ENCODE data around the gene SH3PXD2A.

The SH3PXD2A gene

GRCh38 chr10:103840740-103841070 lies 14.7 kb downstream of the SH3PXD2A start:
- Histone ChIP-seq H3K56ac (ENCODE audit: low read length) (peak overlapping the region; percentile 74), H3K4me1 (ENCODE audit: control insufficient read depth, low read depth, low read length) (peaks cover 41% of the 10 kb centered on the region), H3K23ac (ENCODE audit: low read length) (no peak overlapping the region), H3K4me3 (ENCODE audit: low read length) (no peak overlapping the region), H3K27ac (ENCODE audit: low read depth, low read length) (peak overlapping the region; percentile 68), H3K18ac (ENCODE audit: low read length) (no peak overlapping the region), H2BK5ac (ENCODE audit: low read length) (peak overlapping the region; percentile 67), H3K79me1 (ENCODE audit: low read length) (peaks cover 27% of the 10 kb centered on the region), H2BK120ac (ENCODE audit: low read depth, low read length) (no peak overlapping the region), H2BK15ac (replicated peaks; ENCODE audit: low read depth) (no peak overlapping the region), H3K79me2 (ENCODE audit: control insufficient read depth, insufficient read depth, low read length) (peaks cover 25% of the 10 kb centered on the region), H3K27me3 (ENCODE audit: insufficient read depth, low read length, poor library complexity) (no peaks in the 10 kb centered on the region), H3K9ac (ENCODE audit: low read length) (peak overlapping the region; percentile 23), H4K5ac (ENCODE audit: low read length) (no peak overlapping the region), H2AK5ac (ENCODE audit: low read length) (no peak overlapping the region), H3K4ac (ENCODE audit: low read depth, low read length) (no peak overlapping the region), H3K36me3 (ENCODE audit: control insufficient read depth, insufficient read depth, low read length) (no peaks in the 10 kb centered on the region), H3K4me2 (ENCODE audit: low read length) (no peak overlapping the region), H4K8ac (ENCODE audit: low read depth, low read length) (no peak overlapping the region)
- DNase-seq: peak; percentile 79
- WGBS (ENCODE audit: extremely low coverage, insufficient coverage, low lambda C conversion rate): no CpG with 5 or more reads among the region's 4 CpGs

DNA sequence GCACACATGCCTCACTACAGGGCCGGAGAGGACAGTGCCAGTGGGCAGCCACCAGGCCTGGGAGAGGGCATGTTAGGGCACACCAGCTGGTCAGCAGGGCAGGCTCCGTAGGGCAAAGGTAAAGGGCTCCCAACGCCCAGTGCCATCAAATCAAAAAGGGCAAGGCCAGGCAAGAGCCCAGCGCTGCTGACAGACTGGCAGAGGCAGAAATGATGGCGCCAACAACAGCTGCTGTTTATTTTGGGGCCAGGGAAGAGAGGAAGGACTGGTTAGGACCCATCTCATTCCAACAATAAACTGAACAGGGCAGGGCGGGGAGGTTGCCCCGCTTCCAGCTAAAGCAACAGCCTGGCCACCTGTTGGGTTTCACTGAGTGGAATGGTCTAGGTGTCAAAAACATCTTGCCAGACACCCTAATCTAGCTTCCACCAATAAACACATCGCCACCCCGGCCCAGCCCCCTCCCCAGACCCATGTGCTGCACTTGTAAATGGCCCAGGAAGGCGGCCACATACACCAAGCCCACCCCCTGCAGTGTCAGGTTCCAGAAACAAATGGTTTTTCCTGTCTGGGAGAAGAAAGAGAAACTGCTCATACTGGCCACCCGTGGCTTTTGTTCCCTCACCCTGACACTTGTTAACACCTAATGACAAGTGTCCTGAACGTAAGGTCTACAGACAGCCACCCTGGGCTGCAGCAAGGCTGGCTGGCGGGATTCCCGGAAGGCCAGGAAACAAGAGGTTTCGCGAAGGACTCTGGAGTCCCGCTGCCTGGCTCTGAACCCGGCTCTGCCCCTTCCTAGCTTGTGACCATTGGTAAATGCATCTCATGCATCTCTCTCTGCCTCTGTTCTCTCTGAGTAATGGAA lies 15.3 kb downstream of the SH3PXD2A start:
- peak overlapping the region; percentile 4 for H3K4ac ChIP-seq (ENCODE audit: low read depth, low read length)
- no peak overlapping the region for H2BK15ac ChIP-seq (replicated peaks; ENCODE audit: low read depth)
- H3K79me2 ChIP-seq (ENCODE audit: control insufficient read depth, insufficient read depth, low read length): peaks cover 28% of the 10 kb centered on the region
- H3K18ac ChIP-seq (ENCODE audit: low read length): peak overlapping the region; percentile 3
- peak overlapping the region; percentile 14 for H3K4me2 ChIP-seq (ENCODE audit: low read length)
- peak overlapping the region; percentile 74 for H3K23ac ChIP-seq (ENCODE audit: low read length)
- H3K56ac ChIP-seq (ENCODE audit: low read length): peak overlapping the region; percentile 87
- WGBS (ENCODE audit: extremely low coverage, insufficient coverage, low lambda C conversion rate): no CpG with 5 or more reads among the region's 18 CpGs
- H3K27ac ChIP-seq (ENCODE audit: low read depth, low read length): peak overlapping the region; percentile 68
- H4K5ac ChIP-seq (ENCODE audit: low read length): peak overlapping the region; percentile 73
- H3K27me3 ChIP-seq (ENCODE audit: insufficient read depth, low read length, poor library complexity): no peaks in the 10 kb centered on the region
- no peaks in the 10 kb centered on the region for H3K36me3 ChIP-seq (ENCODE audit: control insufficient read depth, insufficient read depth, low read length)
- peak overlapping the region; percentile 54 for H3K9ac ChIP-seq (ENCODE audit: low read length)
- H2BK120ac ChIP-seq (ENCODE audit: low read depth, low read length): peak overlapping the region; percentile 1
- peaks cover 46% of the 10 kb centered on the region for H3K4me1 ChIP-seq (ENCODE audit: control insufficient read depth, low read depth, low read length)
- H2BK5ac ChIP-seq (ENCODE audit: low read length): peak overlapping the region; percentile 99
- peak overlapping the region; percentile 91 for H2AK5ac ChIP-seq (ENCODE audit: low read length)
- no peak overlapping the region for H3K4me3 ChIP-seq (ENCODE audit: low read length)
- H3K79me1 ChIP-seq (ENCODE audit: low read length): peaks cover 31% of the 10 kb centered on the region
- H4K8ac ChIP-seq (ENCODE audit: low read depth, low read length): no peak overlapping the region
- peak; percentile 98 for DNase-seq

DNA sequence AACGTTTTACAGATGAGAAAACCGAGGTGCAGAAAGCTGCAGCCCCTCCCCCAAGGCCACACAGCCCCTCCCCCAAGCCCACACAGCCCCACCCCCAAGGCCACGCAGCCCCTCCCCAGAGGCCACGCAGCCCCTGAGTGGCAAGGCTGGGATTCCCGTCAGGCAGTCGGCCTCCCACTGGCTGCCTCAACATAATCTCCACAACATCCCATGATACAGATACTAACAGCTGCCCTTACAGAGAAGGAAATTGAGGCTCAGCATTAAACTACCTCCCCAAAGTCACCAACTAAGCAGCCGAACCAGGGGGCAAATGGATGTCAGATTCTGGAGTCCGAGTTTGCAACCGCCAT lies 15.9 kb downstream of the SH3PXD2A start:
- Histone ChIP-seq H2BK15ac (replicated peaks; ENCODE audit: low read depth) (no peak overlapping the region), H3K4me2 (ENCODE audit: low read length) (peak overlapping the region; percentile 14), H3K18ac (ENCODE audit: low read length) (peak overlapping the region; percentile 3), H3K4ac (ENCODE audit: low read depth, low read length) (peak overlapping the region; percentile 4), H4K5ac (ENCODE audit: low read length) (peak overlapping the region; percentile 73), H3K4me1 (ENCODE audit: control insufficient read depth, low read depth, low read length) (peaks cover 52% of the 10 kb centered on the region), H3K27ac (ENCODE audit: low read depth, low read length) (peak overlapping the region; percentile 55), H3K27me3 (ENCODE audit: insufficient read depth, low read length, poor library complexity) (no peaks in the 10 kb centered on the region), H2BK5ac (ENCODE audit: low read length) (peak overlapping the region; percentile 99), H3K9ac (ENCODE audit: low read length) (peak overlapping the region; percentile 54), H3K79me1 (ENCODE audit: low read length) (peaks cover 35% of the 10 kb centered on the region), H2BK120ac (ENCODE audit: low read depth, low read length) (peak overlapping the region; percentile 1), H3K36me3 (ENCODE audit: control insufficient read depth, insufficient read depth, low read length) (no peaks in the 10 kb centered on the region), H2AK5ac (ENCODE audit: low read length) (peak overlapping the region; percentile 91), H3K23ac (ENCODE audit: low read length) (peak overlapping the region; percentile 74), H4K8ac (ENCODE audit: low read depth, low read length) (no peak overlapping the region), H3K4me3 (ENCODE audit: low read length) (no peak overlapping the region), H3K79me2 (ENCODE audit: control insufficient read depth, insufficient read depth, low read length) (peaks cover 30% of the 10 kb centered on the region), H3K56ac (ENCODE audit: low read length) (peak overlapping the region; percentile 87)
- DNase-seq: no peak
- no CpG with 5 or more reads among the region's 9 CpGs for WGBS (ENCODE audit: extremely low coverage, insufficient coverage, low lambda C conversion rate)

DNA sequence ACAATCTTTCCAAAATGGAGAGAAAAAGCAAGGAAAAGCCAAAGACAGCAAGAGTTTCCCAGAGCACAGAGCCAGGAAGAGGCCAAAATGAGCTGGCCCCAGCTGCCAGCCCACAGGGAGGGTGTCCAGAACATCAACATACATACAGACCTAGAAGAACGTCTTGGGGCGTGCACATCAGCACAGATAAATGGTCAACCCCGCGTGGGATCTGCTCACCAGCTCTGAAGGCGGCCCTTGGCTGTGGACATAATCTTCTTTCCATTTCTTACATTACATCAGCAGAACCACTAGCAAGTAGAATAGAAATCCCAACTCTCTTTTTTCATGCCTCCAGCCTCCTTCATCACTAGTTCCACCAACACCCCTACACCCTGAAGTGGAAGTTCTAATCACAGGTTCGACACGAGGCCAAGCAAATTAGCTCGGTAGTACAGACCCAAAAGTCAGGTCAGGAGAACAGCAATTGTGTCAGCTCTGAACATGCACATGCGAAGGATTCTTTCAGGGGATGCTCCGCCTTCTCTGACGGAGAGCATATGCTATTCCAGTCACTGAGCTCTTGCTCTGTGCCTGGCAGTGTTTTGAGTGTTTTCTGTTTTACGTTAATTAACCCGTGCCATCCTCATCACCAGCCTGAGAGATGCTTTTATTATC lies 16.4 kb downstream of the SH3PXD2A start:
- Histone ChIP-seq H3K4me3 (ENCODE audit: low read length) (no peak overlapping the region), H3K9ac (ENCODE audit: low read length) (peak overlapping the region; percentile 8), H4K5ac (ENCODE audit: low read length) (no peak overlapping the region), H3K4me1 (ENCODE audit: control insufficient read depth, low read depth, low read length) (peaks cover 57% of the 10 kb centered on the region), H3K23ac (ENCODE audit: low read length) (peak overlapping the region; percentile 24), H3K18ac (ENCODE audit: low read length) (peak overlapping the region; percentile 3), H3K4ac (ENCODE audit: low read depth, low read length) (peak overlapping the region; percentile 2), H3K27ac (ENCODE audit: low read depth, low read length) (no peak overlapping the region), H3K36me3 (ENCODE audit: control insufficient read depth, insufficient read depth, low read length) (no peaks in the 10 kb centered on the region), H3K79me2 (ENCODE audit: control insufficient read depth, insufficient read depth, low read length) (peaks cover 30% of the 10 kb centered on the region), H4K8ac (ENCODE audit: low read depth, low read length) (no peak overlapping the region), H3K79me1 (ENCODE audit: low read length) (peaks cover 32% of the 10 kb centered on the region), H3K56ac (ENCODE audit: low read length) (peak overlapping the region; percentile 82), H2BK120ac (ENCODE audit: low read depth, low read length) (no peak overlapping the region), H2BK15ac (replicated peaks; ENCODE audit: low read depth) (no peak overlapping the region), H3K27me3 (ENCODE audit: insufficient read depth, low read length, poor library complexity) (no peaks in the 10 kb centered on the region), H3K4me2 (ENCODE audit: low read length) (no peak overlapping the region), H2AK5ac (ENCODE audit: low read length) (peak overlapping the region; percentile 84), H2BK5ac (ENCODE audit: low read length) (peak overlapping the region; percentile 80)
- no peak for DNase-seq
- no CpG with 5 or more reads among the region's 13 CpGs for WGBS (ENCODE audit: extremely low coverage, insufficient coverage, low lambda C conversion rate)

GRCh38 chr10:103838070-103838395 lies 17.3 kb downstream of the SH3PXD2A start:
- DNase-seq: no peak
- no peak overlapping the region for H3K23ac ChIP-seq (ENCODE audit: low read length)
- no peak overlapping the region for H3K4me2 ChIP-seq (ENCODE audit: low read length)
- H4K8ac ChIP-seq (ENCODE audit: low read depth, low read length): no peak overlapping the region
- no peaks in the 10 kb centered on the region for H3K36me3 ChIP-seq (ENCODE audit: control insufficient read depth, insufficient read depth, low read length)
- WGBS (ENCODE audit: extremely low coverage, insufficient coverage, low lambda C conversion rate): no CpG with 5 or more reads among the region's 4 CpGs
- H2BK120ac ChIP-seq (ENCODE audit: low read depth, low read length): no peak overlapping the region
- H3K18ac ChIP-seq (ENCODE audit: low read length): peak overlapping the region; percentile 2
- peak overlapping the region; percentile 1 for H3K9ac ChIP-seq (ENCODE audit: low read length)
- no peak overlapping the region for H3K4me3 ChIP-seq (ENCODE audit: low read length)
- H3K27ac ChIP-seq (ENCODE audit: low read depth, low read length): peak overlapping the region; percentile 91
- no peak overlapping the region for H4K5ac ChIP-seq (ENCODE audit: low read length)
- peak overlapping the region; percentile 97 for H2AK5ac ChIP-seq (ENCODE audit: low read length)
- peaks cover 58% of the 10 kb centered on the region for H3K4me1 ChIP-seq (ENCODE audit: control insufficient read depth, low read depth, low read length)
- peaks cover 26% of the 10 kb centered on the region for H3K79me1 ChIP-seq (ENCODE audit: low read length)
- peak overlapping the region; percentile 82 for H3K56ac ChIP-seq (ENCODE audit: low read length)
- peak overlapping the region; percentile 94 for H2BK5ac ChIP-seq (ENCODE audit: low read length)
- H2BK15ac ChIP-seq (replicated peaks; ENCODE audit: low read depth): no peak overlapping the region
- H3K4ac ChIP-seq (ENCODE audit: low read depth, low read length): peak overlapping the region; percentile 17
- peaks cover 29% of the 10 kb centered on the region for H3K79me2 ChIP-seq (ENCODE audit: control insufficient read depth, insufficient read depth, low read length)
- H3K27me3 ChIP-seq (ENCODE audit: insufficient read depth, low read length, poor library complexity): no peaks in the 10 kb centered on the region
